B cell (primary cell): ENCODE results near the gene CTSH. TPM values are rescaled to one million over a fixed set of nuclear protein-coding genes. Genes with fewer than 3 reads are reported as not detected.

Experiments
- ATAC-seq: fragments of 200-7000 bp; cut with Tn5 transposase; one replicate; pipeline ENCODE4 v1.10.0; 2021; ENCODE audit warnings: low read depth, mild to moderate bottlenecking, moderate number of reproducible peaks, moderate library complexity
- CTCF ChIA-PET: fragments of 350-600 bp; sonication (Branson Sonifier 250); formaldehyde crosslinking; loops from one replicate; lab custom pipeline; 2021; ENCODE audit warnings: antibody characterized with exemption, inconsistent platforms; lab: Charles Lee
- POLR2A ChIA-PET: fragments of 350-600 bp; sonication (Branson Sonifier 250); formaldehyde crosslinking; loops from one replicate; lab custom pipeline; 2021; ENCODE audit warnings: antibody characterized with exemption; lab: Charles Lee
- DNase-seq: peaks from one replicate; pipeline ENCODE4 v3.0.0; 2013
- H2AFZ ChIP-seq: 2 replicates; pipeline ENCODE4 v1.6.1; 2012; ENCODE audit warnings: mild to moderate bottlenecking, low read depth, low read length; ENCODE audit not compliant: insufficient read depth, poor library complexity, severe bottlenecking
- H3K27ac ChIP-seq, 2 donors: 1 replicate in 1 of 2; 2 replicates in 1 of 2; pipeline ENCODE4 v1.5.1; 2012 to 2013; ENCODE audit warnings: low read length in 2 of 2, mild to moderate bottlenecking in 2 of 2, moderate library complexity in 1 of 2
- H3K27me3 ChIP-seq, 4 experiments: fragments of 200-600 bp in 1 of 4; sonication (generic) in 1 of 4; replicated peaks in 1 of 4; 1 replicate in 2 of 4; 2 replicates in 2 of 4; pipeline versions ENCODE4 v1.6.1 to v1.7.0; 2013 to 2016; ENCODE audit warnings: low read length in 3 of 4, mild to moderate bottlenecking in 2 of 4, mixed read lengths in 1 of 4, moderate library complexity in 1 of 4; ENCODE audit not compliant: insufficient read depth in 4 of 4, control insufficient read depth in 3 of 4; ENCODE audit errors: control extremely low read depth in 1 of 4
- H3K36me3 ChIP-seq, 2 experiments: replicated peaks in 1 of 2; 1 replicate in 1 of 2; 2 replicates in 1 of 2; pipeline versions ENCODE4 v1.6.1 to v1.7.1; 2013; ENCODE audit warnings: low read length in 1 of 2; ENCODE audit not compliant: insufficient read depth in 2 of 2, control insufficient read depth in 1 of 2; ENCODE audit errors: control extremely low read depth in 1 of 2, extremely low read depth in 1 of 2
- H3K4me1 ChIP-seq, 2 donors: fragments of 200-600 bp in 1 of 2; sonication (generic) in 1 of 2; 1 replicate in 1 of 2; 2 replicates in 1 of 2; pipeline versions ENCODE4 v1.5.1 to v1.6.1; 2013 to 2017; ENCODE audit warnings: low read length in 2 of 2; ENCODE audit not compliant: control insufficient read depth in 2 of 2, insufficient read depth in 2 of 2
- H3K4me2 ChIP-seq: replicated peaks from 2 replicates; pipeline ENCODE3; 2012; ENCODE audit warnings: mild to moderate bottlenecking, low read depth, low read length; ENCODE audit not compliant: poor library complexity, severe bottlenecking
- H3K4me3 ChIP-seq, 5 experiments: fragments of 200-600 bp in 1 of 5; sonication (generic) in 1 of 5; 1 replicate in 3 of 5; 2 replicates in 2 of 5; pipeline versions ENCODE4 v1.5.1 to v1.7.0; 2011 to 2016; ENCODE audit warnings: low read length in 4 of 5, mild to moderate bottlenecking in 4 of 5, low read depth in 2 of 5, control low read depth in 1 of 5, moderate library complexity in 1 of 5; ENCODE audit not compliant: insufficient read depth in 1 of 5; ENCODE audit errors: control extremely low read depth in 1 of 5, extremely low read depth in 1 of 5
- H3K79me2 ChIP-seq: fragments of 200-600 bp; sonication (generic); one replicate; pipeline ENCODE4 v1.6.0; 2016; ENCODE audit warnings: low read length; ENCODE audit not compliant: control insufficient read depth, insufficient read depth
- H3K9ac ChIP-seq: fragments of 200-600 bp; sonication (generic); 2 replicates; pipeline ENCODE4 v1.6.1; 2017; ENCODE audit warnings: mild to moderate bottlenecking, low read length, moderate library complexity
- H3K9me3 ChIP-seq, 3 donors: one replicate each; pipeline versions ENCODE4 v1.6.1 to v1.7.1; 2013; ENCODE audit warnings: low read length in 2 of 3; ENCODE audit not compliant: control insufficient read depth in 2 of 3, insufficient read depth in 1 of 3; ENCODE audit errors: control extremely low read depth in 1 of 3
- H4K20me1 ChIP-seq: 2 replicates; pipeline ENCODE4 v1.6.0; 2012; ENCODE audit warnings: mild to moderate bottlenecking, low read length; ENCODE audit not compliant: insufficient read depth, control insufficient read depth, poor library complexity, severe bottlenecking
- H3K27ac Mint-ChIP-seq: one replicate; pipeline ENCODE4 v1.8.0; 2021; ENCODE audit warnings: mixed read lengths
- H3K27me3 Mint-ChIP-seq: one replicate; pipeline ENCODE4 v1.8.0; 2021; ENCODE audit warnings: mixed read lengths
- H3K4me1 Mint-ChIP-seq: one replicate; pipeline ENCODE4 v1.8.0; 2021; ENCODE audit warnings: mixed read lengths
- H3K4me3 Mint-ChIP-seq: one replicate; pipeline ENCODE4 v1.8.0; 2021; ENCODE audit warnings: mixed read lengths
- H3K9me3 Mint-ChIP-seq: one replicate; pipeline ENCODE4 v1.8.0; 2022; ENCODE audit warnings: mixed read lengths; ENCODE audit not compliant: insufficient read depth
- EZH2 ChIP-seq: IDR thresholded peaks from 2 replicates; pipeline ENCODE4 v1.6.1; 2012; ENCODE audit warnings: borderline replicate concordance, low read depth, mild to moderate bottlenecking, moderate library complexity, low read length; ENCODE audit not compliant: insufficient read depth, poor library complexity, severe bottlenecking
- WGBS: methylation state at CpG from one replicate; pipeline ENCODE4 v1.1.5; 2013; ENCODE audit warnings: missing lambda C conversion rate; ENCODE audit not compliant: insufficient coverage; 5-methylcytosine and 5-hydroxymethylcytosine counted together
- intact Hi-C: fragments of 100-400 bp; cut with micrococcal nuclease; formaldehyde crosslinking; loops from one replicate; pipeline ENCODE4 v1.10.0; 2022
- polyA plus RNA-seq: library from polyadenylated mRNA; depleted of rRNA; stranded (reverse); fragments of >200 nt; gene quantifications from 2 replicates; pipeline ENCODE4 v1.2.3, GENCODE V29; 2012
- total RNA-seq, 2 donors: library from RNA; stranded (reverse); fragments of 120-200 nt in 1 of 2; gene quantifications; 1 replicate in 1 of 2; 2 replicates in 1 of 2; pipeline versions ENCODE4 v1.2.3 to v1.2.4, GENCODE V29; 2013 to 2022
- TF ChIP-seq, protein P1 (sequence below): fragments of 200-600 bp; IDR thresholded peaks from one replicate; pipeline ENCODE4 v1.8.0; 2022; ENCODE audit warnings: antibody characterized with exemption, mild to moderate bottlenecking

Gene CTSH
- total and polyA plus RNA-seq, 2 donors (not counting 1 experiment from before 2014, with no cell fraction given), result 399 to 441 TPM

DNA sequence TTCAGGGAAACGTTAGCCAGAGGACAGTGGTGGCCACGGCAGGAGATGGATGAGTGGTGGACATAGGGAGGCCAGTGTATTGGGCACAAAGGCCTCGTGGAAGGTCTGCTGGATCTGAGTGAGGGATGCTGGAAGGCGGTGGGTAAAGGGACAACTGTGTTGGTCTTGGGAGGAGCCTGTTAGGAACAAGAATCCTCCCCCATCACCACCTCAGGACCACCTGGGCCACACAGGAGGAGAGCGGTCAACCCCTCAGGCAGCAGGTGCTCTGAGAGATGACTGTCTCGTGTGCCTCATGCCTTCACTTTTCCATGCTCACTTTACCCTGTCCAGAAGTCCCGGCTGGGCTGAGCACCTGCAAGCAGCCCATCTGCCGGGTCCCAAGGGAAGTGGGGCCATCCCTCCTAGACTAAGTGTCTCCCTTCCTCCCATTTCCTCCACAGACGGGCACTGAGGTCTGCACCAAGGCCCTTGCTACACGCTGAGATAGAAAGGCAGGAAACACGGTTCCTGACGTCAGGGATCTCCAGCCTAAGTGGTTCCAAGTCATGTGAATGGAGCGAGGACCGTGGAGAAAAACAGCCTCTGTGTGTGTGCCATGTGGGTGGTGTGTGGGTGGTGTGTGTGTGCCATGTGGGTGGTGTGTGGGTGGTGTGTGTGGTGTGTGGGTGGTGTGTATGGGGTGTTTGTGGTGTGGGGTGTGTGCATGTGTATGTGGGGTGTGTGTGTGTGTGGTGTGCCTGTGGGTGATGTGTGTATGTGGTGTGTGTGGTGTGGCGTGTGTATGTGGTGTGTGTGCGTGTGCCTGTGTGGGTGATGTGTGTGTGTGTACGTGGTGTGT, 47.8 kb upstream of the CTSH start:
- Histone ChIP-seq H3K4me3 (no peak overlapping the region), H2AFZ (no peak overlapping the region), H3K36me3 (no peaks in the 10 kb centered on the region), H3K27me3 (no peaks in the 10 kb centered on the region), H3K4me1 (peaks cover 5 to 26% of the 10 kb centered on the region in 2 donors), H3K9me3 (no peaks in the 10 kb centered on the region), H3K79me2 (no peaks in the 10 kb centered on the region), H3K27ac (no peak overlapping the region), H3K4me2 (no peak overlapping the region), H3K9ac (no peak overlapping the region), H4K20me1 (no peaks in the 10 kb centered on the region)
- H3K27me3 Mint-ChIP-seq, result no peaks in the 10 kb centered on the region
- POLR2A ChIA-PET, result no interaction called here
- WGBS, result 75% methylated on average over 12 of the region's 17 CpGs
- no peaks in the 10 kb centered on the region for H3K9me3 Mint-ChIP-seq
- H3K4me3 Mint-ChIP-seq, result no peak overlapping the region
- CTCF ChIA-PET, result interaction anchor here (1.8 kb wide), 1 partner anchor 14 kb away, joined by 6 read pairs; no protein-coding TSS in a partner anchor
- TF ChIP-seq, protein P1, sequence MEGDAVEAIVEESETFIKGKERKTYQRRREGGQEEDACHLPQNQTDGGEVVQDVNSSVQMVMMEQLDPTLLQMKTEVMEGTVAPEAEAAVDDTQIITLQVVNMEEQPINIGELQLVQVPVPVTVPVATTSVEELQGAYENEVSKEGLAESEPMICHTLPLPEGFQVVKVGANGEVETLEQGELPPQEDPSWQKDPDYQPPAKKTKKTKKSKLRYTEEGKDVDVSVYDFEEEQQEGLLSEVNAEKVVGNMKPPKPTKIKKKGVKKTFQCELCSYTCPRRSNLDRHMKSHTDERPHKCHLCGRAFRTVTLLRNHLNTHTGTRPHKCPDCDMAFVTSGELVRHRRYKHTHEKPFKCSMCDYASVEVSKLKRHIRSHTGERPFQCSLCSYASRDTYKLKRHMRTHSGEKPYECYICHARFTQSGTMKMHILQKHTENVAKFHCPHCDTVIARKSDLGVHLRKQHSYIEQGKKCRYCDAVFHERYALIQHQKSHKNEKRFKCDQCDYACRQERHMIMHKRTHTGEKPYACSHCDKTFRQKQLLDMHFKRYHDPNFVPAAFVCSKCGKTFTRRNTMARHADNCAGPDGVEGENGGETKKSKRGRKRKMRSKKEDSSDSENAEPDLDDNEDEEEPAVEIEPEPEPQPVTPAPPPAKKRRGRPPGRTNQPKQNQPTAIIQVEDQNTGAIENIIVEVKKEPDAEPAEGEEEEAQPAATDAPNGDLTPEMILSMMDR, result no peak
- TF ChIP-seq EZH2, result no peak
- H3K27ac Mint-ChIP-seq, result no peak overlapping the region
- DNase-seq (no peak), ATAC-seq (peak; percentile 7)
- H3K4me1 Mint-ChIP-seq, result peaks cover 24% of the 10 kb centered on the region
- intact Hi-C loops, result no loop called here

DNA sequence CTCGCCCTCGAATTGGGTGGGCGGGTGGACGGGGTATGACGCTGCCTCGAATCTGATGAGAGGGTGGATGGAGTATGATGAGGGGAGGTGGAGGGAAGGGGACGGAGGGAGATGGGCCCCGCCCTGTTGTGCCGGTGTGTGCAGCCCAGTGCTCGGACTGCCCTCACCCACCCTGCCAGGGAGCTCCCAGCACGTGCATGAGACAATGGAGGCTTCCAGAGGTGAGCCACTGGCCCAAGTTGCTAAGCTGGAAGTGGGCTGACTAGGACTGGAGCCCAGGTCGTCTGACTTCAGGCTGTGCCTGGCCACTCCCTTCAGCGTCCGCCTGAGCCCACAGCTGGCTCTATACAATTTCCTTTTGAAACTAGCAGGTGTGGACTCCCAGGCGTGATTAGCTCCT, 47.0 kb upstream of the CTSH start:
- POLR2A ChIA-PET, result no interaction called here
- Mint-ChIP-seq H3K4me3 (no peak overlapping the region), H3K27ac (no peak overlapping the region), H3K9me3 (no peaks in the 10 kb centered on the region), H3K27me3 (no peaks in the 10 kb centered on the region), H3K4me1 (peaks cover 25% of the 10 kb centered on the region)
- Histone ChIP-seq H3K9me3 (no peaks in the 10 kb centered on the region), H3K79me2 (no peaks in the 10 kb centered on the region), H3K4me1 (peaks cover 5 to 26% of the 10 kb centered on the region in 2 donors), H2AFZ (no peak overlapping the region), H3K27me3 (no peaks in the 10 kb centered on the region), H3K4me3 (no peak overlapping the region), H3K36me3 (no peaks in the 10 kb centered on the region), H4K20me1 (no peaks in the 10 kb centered on the region), H3K4me2 (no peak overlapping the region), H3K9ac (no peak overlapping the region), H3K27ac (no peak overlapping the region)
- DNase-seq, result no peak
- no peak for ATAC-seq
- TF ChIP-seq, protein P1, result no peak
- no peak for TF ChIP-seq EZH2
- 95% methylated on average over 11 of the region's 15 CpGs for WGBS
- CTCF ChIA-PET, result interaction anchor here (1.8 kb wide), 1 partner anchor 14 kb away, joined by 6 read pairs; no protein-coding TSS in a partner anchor
- intact Hi-C loops, result no loop called here
